ENCODE data around the gene UST. TPM values are rescaled to one million over a fixed set of nuclear protein-coding genes. Genes with fewer than 3 reads are reported as not detected.
A peak's percentile ranks its signal among the peaks of the same experiment; 100 is the strongest.

Gene UST
- total RNA-seq, 2 donors from 2014 or later, result 24.2 to 30.8 TPM

GRCh38 chr6:148935705-148936435 lies 189.0 kb downstream of the UST start:
- peaks cover 30 to 61% of the 10 kb centered on the region in 2 donors for H3K4me1 ChIP-seq (ENCODE audit: control insufficient read depth in 1 of 2, low read depth in 2 of 2)
- no peak for TF ChIP-seq CTCF (IDR thresholded peaks at IDR 0.05)
- H3K9me3 ChIP-seq, result no peaks in the 10 kb centered on the region
- H3K36me3 ChIP-seq, result no peaks in the 10 kb centered on the region
- ATAC-seq (ENCODE audit: insufficient number of reproducible peaks, low FRiP score, low read depth), result no peak
- peak overlapping the region; percentile 8 to 52 for H3K27ac ChIP-seq
- no peak for DNase-seq (ENCODE audit: low spot score)
- H3K27me3 ChIP-seq (replicated peaks; ENCODE audit: insufficient read depth), result no peaks in the 10 kb centered on the region
- no peak overlapping the region for H3K4me3 ChIP-seq

GRCh38 chr6:148943451-148943850 lies 196.6 kb downstream of the UST start:
- ATAC-seq (ENCODE audit: insufficient number of reproducible peaks, low FRiP score, low read depth) (no peak), DNase-seq (ENCODE audit: low spot score) (no peak)
- Histone ChIP-seq H3K36me3 (no peaks in the 10 kb centered on the region), H3K9me3 (no peaks in the 10 kb centered on the region), H3K27me3 (replicated peaks; ENCODE audit: insufficient read depth) (no peaks in the 10 kb centered on the region), H3K4me1 (ENCODE audit: control insufficient read depth in 1 of 2, low read depth in 2 of 2) (peaks cover under 1 to 29% of the 10 kb centered on the region in 2 donors), H3K4me3 (no peak overlapping the region), H3K27ac (no peak overlapping the region)
- no peak for TF ChIP-seq CTCF (IDR thresholded peaks at IDR 0.05)

- DNase-seq (ENCODE audit: low spot score) (no peak), ATAC-seq (ENCODE audit: insufficient number of reproducible peaks, low FRiP score, low read depth) (no peak)
- Histone ChIP-seq H3K9me3 (no peaks in the 10 kb centered on the region), H3K36me3 (no peaks in the 10 kb centered on the region), H3K4me3 (no peak overlapping the region), H3K27me3 (replicated peaks; ENCODE audit: insufficient read depth) (no peaks in the 10 kb centered on the region), H3K27ac (no peak overlapping the region), H3K4me1 (ENCODE audit: control insufficient read depth in 1 of 2, low read depth in 2 of 2) (peaks cover 0 to 25% of the 10 kb centered on the region in 2 donors)
- no peak for TF ChIP-seq CTCF (IDR thresholded peaks at IDR 0.05)
Observed at GRCh38 chr6:148944608-148945007, 197.8 kb downstream of the UST start.

GRCh38 chr6:148945301-148946021 lies 198.6 kb downstream of the UST start:
- TF ChIP-seq CTCF (IDR thresholded peaks at IDR 0.05), result no peak
- ATAC-seq (ENCODE audit: insufficient number of reproducible peaks, low FRiP score, low read depth) (no peak), DNase-seq (ENCODE audit: low spot score) (no peak)
- no peaks in the 10 kb centered on the region for H3K36me3 ChIP-seq
- no peak overlapping the region for H3K27ac ChIP-seq
- peaks cover 0 to 17% of the 10 kb centered on the region in 2 donors for H3K4me1 ChIP-seq (ENCODE audit: control insufficient read depth in 1 of 2, low read depth in 2 of 2)
- H3K27me3 ChIP-seq (replicated peaks; ENCODE audit: insufficient read depth), result no peaks in the 10 kb centered on the region
- H3K4me3 ChIP-seq, result no peak overlapping the region
- H3K9me3 ChIP-seq, result no peaks in the 10 kb centered on the region

GRCh38 chr6:148947621-148948444 lies 201.0 kb downstream of the UST start:
- DNase-seq (ENCODE audit: low spot score) (peak; percentile 55), ATAC-seq (ENCODE audit: insufficient number of reproducible peaks, low FRiP score, low read depth) (no peak)
- H3K9me3 ChIP-seq, result no peaks in the 10 kb centered on the region
- no peak overlapping the region for H3K4me3 ChIP-seq
- H3K27ac ChIP-seq, result no peak overlapping the region
- peak; percentile 86 for TF ChIP-seq CTCF (IDR thresholded peaks at IDR 0.05)
- peaks cover 0 to 14% of the 10 kb centered on the region in 2 donors for H3K4me1 ChIP-seq (ENCODE audit: control insufficient read depth in 1 of 2, low read depth in 2 of 2)
- H3K27me3 ChIP-seq (replicated peaks; ENCODE audit: insufficient read depth), result no peaks in the 10 kb centered on the region
- H3K36me3 ChIP-seq, result no peaks in the 10 kb centered on the region

Data from thoracic aorta (tissue), 2 donors.